GM23338 (cell line): Measurements from ENCODE around the gene RSPO3. TPM values are rescaled to one million over a fixed set of nuclear protein-coding genes. Genes with fewer than 3 reads are reported as not detected.

Experiments used
- ATAC-seq: fragments of 200-7000 bp; cut with Tn5 transposase; 3 replicates; pipeline ENCODE4 v1.9.1; 2020
- DNase-seq: peaks from one replicate; pipeline ENCODE4 v3.0.0-alpha.2; 2015; ENCODE audit warnings: low spot score
- H2AFZ ChIP-seq: fragments of 200-600 bp; sonication (generic); 2 replicates; pipeline ENCODE4 v1.8.0; 2016; ENCODE audit warnings: antibody characterized with exemption, mild to moderate bottlenecking, moderate library complexity
- H3F3A ChIP-seq: fragments of 200-600 bp; sonication (generic); replicated peaks from 2 replicates; pipeline ENCODE4 v1.8.0; 2017; ENCODE audit warnings: antibody characterized with exemption, mixed run types, low read depth
- H3K27ac ChIP-seq: fragments of 200-600 bp; sonication (generic); 2 replicates; pipeline ENCODE4 v1.6.1; 2016; ENCODE audit warnings: low read depth
- H3K27me3 ChIP-seq: fragments of 200-600 bp; sonication (generic); 2 replicates; pipeline ENCODE4 v1.8.0; 2016; ENCODE audit warnings: mild to moderate bottlenecking, mixed run types, moderate library complexity; ENCODE audit not compliant: insufficient read depth
- H3K36me3 ChIP-seq: fragments of 200-600 bp; sonication (generic); 2 replicates; pipeline ENCODE4 v1.8.0; 2016; ENCODE audit warnings: mild to moderate bottlenecking; ENCODE audit not compliant: insufficient read depth
- H3K4me1 ChIP-seq: fragments of 200-600 bp; sonication (generic); 2 replicates; pipeline ENCODE4 v1.8.0; 2016; ENCODE audit warnings: mild to moderate bottlenecking, moderate library complexity; ENCODE audit not compliant: insufficient read depth
- H3K4me2 ChIP-seq: fragments of 200-600 bp; sonication (generic); 2 replicates; pipeline ENCODE4 v1.7.1; 2017; ENCODE audit warnings: mixed run types
- H3K4me3 ChIP-seq: fragments of 200-600 bp; sonication (generic); 2 replicates; pipeline ENCODE4 v1.6.1; 2016; ENCODE audit warnings: mixed run types
- H3K79me2 ChIP-seq: fragments of 200-600 bp; sonication (generic); replicated peaks from 2 replicates; pipeline ENCODE4 v1.8.0; 2017; ENCODE audit warnings: mild to moderate bottlenecking; ENCODE audit not compliant: insufficient read depth
- H3K9me2 ChIP-seq: fragments of 200-600 bp; sonication (generic); 2 replicates; pipeline ENCODE4 v1.8.0; 2017; ENCODE audit not compliant: insufficient read depth
- H4K20me1 ChIP-seq: fragments of 200-600 bp; sonication (generic); replicated peaks from 2 replicates; pipeline ENCODE4 v1.8.0; 2017; ENCODE audit warnings: mild to moderate bottlenecking; ENCODE audit not compliant: insufficient read depth
- H3K27ac Mint-ChIP-seq: 2 replicates; pipeline ENCODE4 v1.8.0; 2020; ENCODE audit warnings: inconsistent platforms, mild to moderate bottlenecking, moderate library complexity, mixed read lengths
- H3K27me3 Mint-ChIP-seq: 3 replicates; pipeline ENCODE4 v1.8.0; 2022; ENCODE audit warnings: low read depth, mild to moderate bottlenecking, moderate library complexity, mixed read lengths, inconsistent platforms; ENCODE audit not compliant: insufficient read depth, poor library complexity
- H3K36me3 Mint-ChIP-seq: 3 replicates; pipeline ENCODE4 v1.8.0; 2021; ENCODE audit warnings: low read depth, mild to moderate bottlenecking, inconsistent platforms, moderate library complexity, mixed read lengths
- H3K4me1 Mint-ChIP-seq: 3 replicates; pipeline ENCODE4 v1.8.0; 2020; ENCODE audit warnings: mild to moderate bottlenecking, inconsistent platforms, mixed read lengths
- H3K4me3 Mint-ChIP-seq: 3 replicates; pipeline ENCODE4 v1.8.0; 2021; ENCODE audit warnings: moderate library complexity, mild to moderate bottlenecking, inconsistent platforms, mixed read lengths
- H3K9me3 Mint-ChIP-seq: 3 replicates; pipeline ENCODE4 v1.8.0; 2020; ENCODE audit warnings: moderate library complexity, mild to moderate bottlenecking, inconsistent platforms, mixed read lengths
- CREB1 ChIP-seq: fragments of 250-450 bp; sonication (Bioruptor Pico); IDR thresholded peaks from 2 replicates; pipeline ENCODE4 v1.5.0; 2020; ENCODE audit warnings: low read depth, mild to moderate bottlenecking, moderate library complexity
- EZH2 ChIP-seq: fragments of 200-600 bp; sonication (generic); IDR thresholded peaks from one replicate; pipeline ENCODE4 v1.8.0; 2017; ENCODE audit warnings: antibody characterized with exemption, mild to moderate bottlenecking, low read depth; ENCODE audit not compliant: unreplicated experiment
- EZH2phosphoT487 ChIP-seq: fragments of 200-600 bp; sonication (generic); IDR thresholded peaks from one replicate; pipeline ENCODE4 v1.8.1; 2018; ENCODE audit warnings: antibody characterized with exemption; ENCODE audit not compliant: unreplicated experiment
- JUNB ChIP-seq: IDR thresholded peaks from one replicate; pipeline ENCODE4 v1.6.1; 2016; ENCODE audit warnings: antibody characterized with exemption; ENCODE audit not compliant: unreplicated experiment
- NANOG ChIP-seq: IDR thresholded peaks from 2 replicates; pipeline ENCODE4 v1.6.1; 2016; ENCODE audit warnings: antibody characterized with exemption, borderline replicate concordance
- POLR2AphosphoS5 ChIP-seq: IDR thresholded peaks from 2 replicates; pipeline ENCODE4 v1.6.1; 2016; ENCODE audit warnings: antibody characterized with exemption, low read depth
- ZNF331 ChIP-seq: fragments of 250-450 bp; sonication (Bioruptor Pico); IDR thresholded peaks from 2 replicates; pipeline ENCODE4 v1.5.0; 2020; ENCODE audit warnings: low read depth, mild to moderate bottlenecking, moderate library complexity
- polyA plus RNA-seq: library from polyadenylated mRNA; unstranded; fragments of >200 nt; fragmentation: Nextera tagmentation; extraction: Ambion mirVana; gene quantifications from 2 replicates; pipeline ENCODE4 v1.2.1, GENCODE V29; 2016
- total RNA-seq: library from RNA; depleted of rRNA; stranded (reverse); fragments of >200 nt; shearing (Covaris generic); gene quantifications from 2 replicates; pipeline ENCODE4 v1.2.3, GENCODE V29; 2014
- TF ChIP-seq, protein P1 (sequence below): fragments of 250-450 bp; sonication (Bioruptor Pico); IDR thresholded peaks from 2 replicates; pipeline ENCODE4 v1.5.0; 2020; ENCODE audit warnings: mild to moderate bottlenecking, moderate library complexity
- TF ChIP-seq, protein P2 (sequence below), 2 experiments: fragments of 200-600 bp in 1 of 2; sonication (generic) in 1 of 2; conservative IDR thresholded peaks; 2 replicates each; pipeline versions ENCODE4 v1.5.1 to v1.6.1; 2016 to 2017; ENCODE audit warnings: antibody characterized with exemption in 2 of 2, low read depth in 2 of 2, mild to moderate bottlenecking in 2 of 2, moderate library complexity in 1 of 2

The RSPO3 gene
- total and polyA plus RNA-seq, 2 experiments from 2014 or later: not detected

DNA sequence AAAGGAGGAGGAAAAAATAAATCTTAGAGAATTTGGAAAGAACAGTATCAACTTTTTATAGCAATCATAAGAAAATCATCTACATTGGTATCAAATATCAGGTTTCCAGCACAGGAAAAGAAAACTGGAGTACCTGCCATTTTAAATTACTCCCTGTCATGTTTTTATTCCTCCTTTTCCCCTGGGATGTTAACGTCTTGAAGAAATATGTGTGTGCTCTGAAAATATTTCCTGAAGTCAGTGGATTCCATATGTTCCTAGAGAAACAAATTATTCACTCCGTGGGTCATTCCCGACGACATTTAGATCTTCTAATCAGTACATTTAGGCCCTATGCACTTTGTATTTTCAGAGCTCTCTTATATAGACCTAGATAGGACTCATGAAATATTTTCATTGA lies 42.0 kb upstream of the RSPO3 start (continued):
- TF ChIP-seq, protein P1, sequence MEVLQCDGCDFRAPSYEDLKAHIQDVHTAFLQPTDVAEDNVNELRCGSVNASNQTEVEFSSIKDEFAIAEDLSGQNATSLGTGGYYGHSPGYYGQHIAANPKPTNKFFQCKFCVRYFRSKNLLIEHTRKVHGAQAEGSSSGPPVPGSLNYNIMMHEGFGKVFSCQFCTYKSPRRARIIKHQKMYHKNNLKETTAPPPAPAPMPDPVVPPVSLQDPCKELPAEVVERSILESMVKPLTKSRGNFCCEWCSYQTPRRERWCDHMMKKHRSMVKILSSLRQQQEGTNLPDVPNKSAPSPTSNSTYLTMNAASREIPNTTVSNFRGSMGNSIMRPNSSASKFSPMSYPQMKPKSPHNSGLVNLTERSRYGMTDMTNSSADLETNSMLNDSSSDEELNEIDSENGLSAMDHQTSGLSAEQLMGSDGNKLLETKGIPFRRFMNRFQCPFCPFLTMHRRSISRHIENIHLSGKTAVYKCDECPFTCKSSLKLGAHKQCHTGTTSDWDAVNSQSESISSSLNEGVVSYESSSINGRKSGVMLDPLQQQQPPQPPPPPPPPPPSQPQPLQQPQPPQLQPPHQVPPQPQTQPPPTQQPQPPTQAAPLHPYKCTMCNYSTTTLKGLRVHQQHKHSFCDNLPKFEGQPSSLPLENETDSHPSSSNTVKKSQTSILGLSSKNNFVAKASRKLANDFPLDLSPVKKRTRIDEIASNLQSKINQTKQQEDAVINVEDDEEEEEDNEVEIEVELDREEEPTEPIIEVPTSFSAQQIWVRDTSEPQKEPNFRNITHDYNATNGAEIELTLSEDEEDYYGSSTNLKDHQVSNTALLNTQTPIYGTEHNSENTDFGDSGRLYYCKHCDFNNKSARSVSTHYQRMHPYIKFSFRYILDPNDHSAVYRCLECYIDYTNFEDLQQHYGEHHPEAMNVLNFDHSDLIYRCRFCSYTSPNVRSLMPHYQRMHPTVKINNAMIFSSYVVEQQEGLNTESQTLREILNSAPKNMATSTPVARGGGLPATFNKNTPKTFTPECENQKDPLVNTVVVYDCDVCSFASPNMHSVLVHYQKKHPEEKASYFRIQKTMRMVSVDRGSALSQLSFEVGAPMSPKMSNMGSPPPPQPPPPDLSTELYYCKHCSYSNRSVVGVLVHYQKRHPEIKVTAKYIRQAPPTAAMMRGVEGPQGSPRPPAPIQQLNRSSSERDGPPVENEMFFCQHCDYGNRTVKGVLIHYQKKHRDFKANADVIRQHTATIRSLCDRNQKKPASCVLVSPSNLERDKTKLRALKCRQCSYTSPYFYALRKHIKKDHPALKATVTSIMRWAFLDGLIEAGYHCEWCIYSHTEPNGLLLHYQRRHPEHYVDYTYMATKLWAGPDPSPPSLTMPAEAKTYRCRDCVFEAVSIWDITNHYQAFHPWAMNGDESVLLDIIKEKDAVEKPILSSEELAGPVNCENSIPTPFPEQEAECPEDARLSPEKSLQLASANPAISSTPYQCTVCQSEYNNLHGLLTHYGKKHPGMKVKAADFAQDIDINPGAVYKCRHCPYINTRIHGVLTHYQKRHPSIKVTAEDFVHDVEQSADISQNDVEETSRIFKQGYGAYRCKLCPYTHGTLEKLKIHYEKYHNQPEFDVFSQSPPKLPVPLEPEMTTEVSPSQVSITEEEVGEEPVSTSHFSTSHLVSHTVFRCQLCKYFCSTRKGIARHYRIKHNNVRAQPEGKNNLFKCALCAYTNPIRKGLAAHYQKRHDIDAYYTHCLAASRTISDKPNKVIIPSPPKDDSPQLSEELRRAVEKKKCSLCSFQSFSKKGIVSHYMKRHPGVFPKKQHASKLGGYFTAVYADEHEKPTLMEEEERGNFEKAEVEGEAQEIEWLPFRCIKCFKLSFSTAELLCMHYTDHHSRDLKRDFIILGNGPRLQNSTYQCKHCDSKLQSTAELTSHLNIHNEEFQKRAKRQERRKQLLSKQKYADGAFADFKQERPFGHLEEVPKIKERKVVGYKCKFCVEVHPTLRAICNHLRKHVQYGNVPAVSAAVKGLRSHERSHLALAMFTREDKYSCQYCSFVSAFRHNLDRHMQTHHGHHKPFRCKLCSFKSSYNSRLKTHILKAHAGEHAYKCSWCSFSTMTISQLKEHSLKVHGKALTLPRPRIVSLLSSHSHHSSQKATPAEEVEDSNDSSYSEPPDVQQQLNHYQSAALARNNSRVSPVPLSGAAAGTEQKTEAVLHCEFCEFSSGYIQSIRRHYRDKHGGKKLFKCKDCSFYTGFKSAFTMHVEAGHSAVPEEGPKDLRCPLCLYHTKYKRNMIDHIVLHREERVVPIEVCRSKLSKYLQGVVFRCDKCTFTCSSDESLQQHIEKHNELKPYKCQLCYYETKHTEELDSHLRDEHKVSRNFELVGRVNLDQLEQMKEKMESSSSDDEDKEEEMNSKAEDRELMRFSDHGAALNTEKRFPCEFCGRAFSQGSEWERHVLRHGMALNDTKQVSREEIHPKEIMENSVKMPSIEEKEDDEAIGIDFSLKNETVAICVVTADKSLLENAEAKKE (CRISPR knock-in tag): no peak
- no peak for TF ChIP-seq CREB1 (CRISPR knock-in tag)
- no peak for TF ChIP-seq JUNB
- TF ChIP-seq NANOG: no peak
- TF ChIP-seq, protein P2, sequence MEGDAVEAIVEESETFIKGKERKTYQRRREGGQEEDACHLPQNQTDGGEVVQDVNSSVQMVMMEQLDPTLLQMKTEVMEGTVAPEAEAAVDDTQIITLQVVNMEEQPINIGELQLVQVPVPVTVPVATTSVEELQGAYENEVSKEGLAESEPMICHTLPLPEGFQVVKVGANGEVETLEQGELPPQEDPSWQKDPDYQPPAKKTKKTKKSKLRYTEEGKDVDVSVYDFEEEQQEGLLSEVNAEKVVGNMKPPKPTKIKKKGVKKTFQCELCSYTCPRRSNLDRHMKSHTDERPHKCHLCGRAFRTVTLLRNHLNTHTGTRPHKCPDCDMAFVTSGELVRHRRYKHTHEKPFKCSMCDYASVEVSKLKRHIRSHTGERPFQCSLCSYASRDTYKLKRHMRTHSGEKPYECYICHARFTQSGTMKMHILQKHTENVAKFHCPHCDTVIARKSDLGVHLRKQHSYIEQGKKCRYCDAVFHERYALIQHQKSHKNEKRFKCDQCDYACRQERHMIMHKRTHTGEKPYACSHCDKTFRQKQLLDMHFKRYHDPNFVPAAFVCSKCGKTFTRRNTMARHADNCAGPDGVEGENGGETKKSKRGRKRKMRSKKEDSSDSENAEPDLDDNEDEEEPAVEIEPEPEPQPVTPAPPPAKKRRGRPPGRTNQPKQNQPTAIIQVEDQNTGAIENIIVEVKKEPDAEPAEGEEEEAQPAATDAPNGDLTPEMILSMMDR (conservative IDR thresholded peaks at IDR 0.05; ENCODE audit: low read depth in 2 of 2): no peak

DNA sequence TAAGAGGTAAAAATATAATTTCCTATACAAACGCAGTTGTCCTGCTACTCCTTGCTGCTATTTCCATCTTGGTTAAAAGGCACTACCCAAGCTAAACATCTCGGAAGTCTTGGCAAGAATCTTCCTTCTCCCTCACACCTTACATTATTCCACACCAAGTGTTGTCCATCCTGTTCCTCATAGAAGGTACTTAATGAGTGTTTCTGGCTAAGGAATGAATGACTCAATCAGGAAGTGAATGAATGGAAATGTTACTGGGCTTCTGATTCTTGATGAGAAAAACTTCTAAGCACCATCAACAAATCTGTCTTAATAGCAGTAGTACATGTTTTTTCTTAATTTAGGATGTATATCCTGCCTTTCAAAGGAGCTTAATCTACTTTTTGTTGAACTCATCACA lies 40.6 kb upstream of the RSPO3 start:
- Histone ChIP-seq H4K20me1 (no peaks in the 10 kb centered on the region), H3K36me3 (no peaks in the 10 kb centered on the region), H3F3A (no peaks in the 10 kb centered on the region), H3K4me1 (peaks cover 31% of the 10 kb centered on the region), H3K9me2 (peaks cover 5% of the 10 kb centered on the region; the same call in 1 of the 2 replicates), H3K4me3 (no peak overlapping the region), H3K27ac (no peak overlapping the region), H3K4me2 (no peak overlapping the region), H3K79me2 (no peaks in the 10 kb centered on the region), H2AFZ (no peak overlapping the region), H3K27me3 (no peaks in the 10 kb centered on the region)
- no peaks in the 10 kb centered on the region for H3K36me3 Mint-ChIP-seq
- no peak overlapping the region for H3K27ac Mint-ChIP-seq
- no peak for DNase-seq
- H3K9me3 Mint-ChIP-seq: no peaks in the 10 kb centered on the region
- H3K4me1 Mint-ChIP-seq: peaks cover 19% of the 10 kb centered on the region; the same call in 2 of the 3 replicates
- H3K27me3 Mint-ChIP-seq: no peaks in the 10 kb centered on the region
- no peak for ATAC-seq
- H3K4me3 Mint-ChIP-seq: no peak overlapping the region
- TF ChIP-seq JUNB (no peak), EZH2 (no peak), ZNF331 (no peak), EZH2phosphoT487 (no peak), CREB1 (CRISPR knock-in tag) (no peak), POLR2AphosphoS5 (no peak)
